ENCODE data around the gene FNBP1. TPM values are rescaled to one million over a fixed set of nuclear protein-coding genes. Genes with fewer than 3 reads are reported as not detected.
"Not testable (repeated sequence)": the region's sequence is repeated elsewhere in the genome, so short reads cannot be mapped to it uniquely, and the experiment has no call there.

FNBP1 gene
- total RNA-seq, 8 experiments from 2014 or later: 18.1 to 85.3 (median 29.3) TPM

GRCh38 chr9:129945314-129945713, 97.7 kb downstream of the FNBP1 start:
- Histone ChIP-seq H3K4me3 (no peak overlapping the region), H3K4me1 (replicated peaks in 1 of 2) (no peaks in the 10 kb centered on the region), H3K27ac (no peak overlapping the region)
- ATAC-seq (replicated peaks in 6 of 8): no peak
- 8 to 100% (median 77%) methylated on average over 1 to 3 of the region's 3 CpGs; no CpG with 5 or more reads in 1 of the 10 experiments for WGBS, 10 experiments
- in situ Hi-C loops (cut with MboI; ENCODE audit: low pct_unique_long_range_greater_than_20kb in 2 of 9, low sequenced_read_pairs in 9 of 9, unreplicated experiment in 9 of 9): no loop called here

- peak in 3 of 8 experiments; percentile 75 to 85 (median 85) for ATAC-seq (replicated peaks in 6 of 8)
- in situ Hi-C loops (cut with MboI; ENCODE audit: low pct_unique_long_range_greater_than_20kb in 2 of 9, low sequenced_read_pairs in 9 of 9, unreplicated experiment in 9 of 9): no loop called here
These were observed 98.4 kb downstream of the FNBP1 start for GRCh38 chr9:129944506-129945116.

GRCh38 chr9:129939431-129939830, 103.6 kb downstream of the FNBP1 start:
- H3K27ac ChIP-seq: no peak overlapping the region
- H3K4me1 ChIP-seq (replicated peaks in 1 of 2): peaks cover 7 to 10% of the 10 kb centered on the region in 2 donors
- no peak overlapping the region for H3K4me3 ChIP-seq
- peak in 3 of 8 experiments; percentile 38 to 64 (median 48) for ATAC-seq (replicated peaks in 6 of 8)
- WGBS, 10 experiments: 28 to 100% (median 66%) methylated on average over 1 to 2 of the region's 2 CpGs; no CpG with 5 or more reads in 2 of the 10 experiments
- in situ Hi-C loops (cut with MboI; ENCODE audit: low pct_unique_long_range_greater_than_20kb in 2 of 9, low sequenced_read_pairs in 9 of 9, unreplicated experiment in 9 of 9): no loop called here

More at GRCh38 chr9:129944506-129945116, 98.4 kb downstream of the FNBP1 start:
- WGBS, 10 experiments: 64 to 100% (median 91%) methylated on average over 1 to 4 of the region's 5 CpGs
- Histone ChIP-seq H3K4me3 (no peak overlapping the region), H3K4me1 (replicated peaks in 1 of 2) (no peaks in the 10 kb centered on the region), H3K27ac (no peak overlapping the region)

GRCh38 chr9:129938291-129938979, 104.6 kb downstream of the FNBP1 start:
- 14 to 47% (median 17%) methylated on average over 1 to 2 of the region's 2 CpGs; no CpG with 5 or more reads in 7 of the 10 experiments for WGBS, 10 experiments
- in situ Hi-C loops (cut with MboI; ENCODE audit: low pct_unique_long_range_greater_than_20kb in 2 of 9, low sequenced_read_pairs in 9 of 9, unreplicated experiment in 9 of 9): no loop called here
- ATAC-seq (replicated peaks in 6 of 8): peak in 5 of 8 experiments; percentile 18 to 80 (median 56)
- Histone ChIP-seq H3K4me3 (no peak overlapping the region), H3K27ac (peak overlapping the region in 1 of 2 donors; percentile 43), H3K4me1 (replicated peaks in 1 of 2) (peaks cover 10 to 11% of the 10 kb centered on the region in 2 donors)

- in situ Hi-C loops (cut with MboI; ENCODE audit: low pct_unique_long_range_greater_than_20kb in 2 of 9, low sequenced_read_pairs in 9 of 9, unreplicated experiment in 9 of 9); ATAC-seq (replicated peaks in 6 of 8); H3K27ac ChIP-seq; H3K4me3 ChIP-seq: not testable (repeated sequence)
- WGBS, 10 experiments: 53 to 100% (median 94%) methylated on average over 3 to 5 of the region's 5 CpGs; no CpG with 5 or more reads in 2 of the 10 experiments
- H3K4me1 ChIP-seq (replicated peaks in 1 of 2): peaks cover 14 to 16% of the 10 kb centered on the region in 2 donors
These were observed 105.1 kb downstream of the FNBP1 start for GRCh38 chr9:129937879-129938278.

GRCh38 chr9:129936222-129936621, 106.8 kb downstream of the FNBP1 start:
- in situ Hi-C loops (cut with MboI; ENCODE audit: low pct_unique_long_range_greater_than_20kb in 2 of 9, low sequenced_read_pairs in 9 of 9, unreplicated experiment in 9 of 9): no loop called here

GRCh38 chr9:129934780-129935179, 108.2 kb downstream of the FNBP1 start:
- in situ Hi-C loops (cut with MboI; ENCODE audit: low pct_unique_long_range_greater_than_20kb in 2 of 9, low sequenced_read_pairs in 9 of 9, unreplicated experiment in 9 of 9): no loop called here

More at GRCh38 chr9:129936222-129936621, 106.8 kb downstream of the FNBP1 start:
- no peak for ATAC-seq (replicated peaks in 6 of 8)
- Histone ChIP-seq H3K4me3 (no peak overlapping the region), H3K27ac (no peak overlapping the region), H3K4me1 (replicated peaks in 1 of 2) (peaks cover 21 to 23% of the 10 kb centered on the region in 2 donors)
- 10 to 90% (median 50%) methylated on average over 2 to 4 of the region's 5 CpGs; no CpG with 5 or more reads in 3 of the 10 experiments for WGBS, 10 experiments

GRCh38 chr9:129934041-129934591, 108.9 kb downstream of the FNBP1 start:
- Histone ChIP-seq H3K4me1 (replicated peaks in 1 of 2) (peaks cover 20 to 23% of the 10 kb centered on the region in 2 donors), H3K27ac (no peak overlapping the region), H3K4me3 (no peak overlapping the region)
- in situ Hi-C loops (cut with MboI; ENCODE audit: low pct_unique_long_range_greater_than_20kb in 2 of 9, low sequenced_read_pairs in 9 of 9, unreplicated experiment in 9 of 9): no loop called here
- WGBS, 10 experiments: 28 to 100% (median 87%) methylated on average over 1 to 4 of the region's 4 CpGs; no CpG with 5 or more reads in 2 of the 10 experiments
- ATAC-seq (replicated peaks in 6 of 8): no peak

More at GRCh38 chr9:129934780-129935179, 108.2 kb downstream of the FNBP1 start:
- Histone ChIP-seq H3K4me3 (no peak overlapping the region), H3K27ac (no peak overlapping the region), H3K4me1 (replicated peaks in 1 of 2) (peaks cover 21 to 23% of the 10 kb centered on the region in 2 donors)
- WGBS, 10 experiments: 0 to 100% (median 63%) methylated on average over 1 to 5 of the region's 5 CpGs; no CpG with 5 or more reads in 3 of the 10 experiments
- no peak for ATAC-seq (replicated peaks in 6 of 8)

- Histone ChIP-seq H3K4me1 (replicated peaks in 1 of 2) (peaks cover 14 to 17% of the 10 kb centered on the region in 2 donors), H3K27ac (no peak overlapping the region), H3K4me3 (no peak overlapping the region)
- WGBS, 10 experiments: 0 to 94% (median 68%) methylated on average over 1 to 7 of the region's 8 CpGs
- ATAC-seq (replicated peaks in 6 of 8): peak in 4 of 8 experiments; percentile 19 to 80 (median 62)
- in situ Hi-C loops (cut with MboI; ENCODE audit: low pct_unique_long_range_greater_than_20kb in 2 of 9, low sequenced_read_pairs in 9 of 9, unreplicated experiment in 9 of 9): no loop called here
These were observed 109.6 kb downstream of the FNBP1 start for GRCh38 chr9:129933185-129934040.

GRCh38 chr9:129932303-129933151, 110.5 kb downstream of the FNBP1 start:
- H3K27ac ChIP-seq: no peak overlapping the region
- H3K4me1 ChIP-seq (replicated peaks in 1 of 2): peaks cover 13 to 14% of the 10 kb centered on the region in 2 donors
- 0 to 80% (median 32%) methylated on average over 1 to 8 of the region's 8 CpGs for WGBS, 10 experiments
- in situ Hi-C loops (cut with MboI; ENCODE audit: low pct_unique_long_range_greater_than_20kb in 2 of 9, low sequenced_read_pairs in 9 of 9, unreplicated experiment in 9 of 9): no loop called here
- peak in 3 of 8 experiments; percentile 35 to 49 (median 37) for ATAC-seq (replicated peaks in 6 of 8)
- no peak overlapping the region for H3K4me3 ChIP-seq

GRCh38 chr9:129930743-129931142, 112.2 kb downstream of the FNBP1 start:
- ATAC-seq (replicated peaks in 6 of 8): no peak
- in situ Hi-C loops (cut with MboI; ENCODE audit: low pct_unique_long_range_greater_than_20kb in 2 of 9, low sequenced_read_pairs in 9 of 9, unreplicated experiment in 9 of 9): no loop called here
- H3K4me1 ChIP-seq (replicated peaks in 1 of 2): peaks cover 13 to 14% of the 10 kb centered on the region in 2 donors
- 86 to 100% (median 95%) methylated on average over 1 to 2 of the region's 2 CpGs; no CpG with 5 or more reads in 6 of the 10 experiments for WGBS, 10 experiments
- H3K27ac ChIP-seq: no peak overlapping the region
- H3K4me3 ChIP-seq: no peak overlapping the region

Data from motor neuron (in vitro differentiated cells).